A549 (cell line): ENCODE data around the gene PRKD2. TPM values are rescaled to one million over a fixed set of nuclear protein-coding genes. Genes with fewer than 3 reads are reported as not detected.

Experiments used
- ATAC-seq, 2 experiments: fragments of 200-7000 bp in 1 of 2; fragments of >200 bp in 1 of 2; cut with Nextera tagmentation in 1 of 2; cut with Tn5 transposase in 1 of 2; 3 replicates each; pipeline versions ENCODE4 v1.8.0 to v1.9.1; 2018 to 2020; ENCODE audit warnings: mild to moderate bottlenecking in 1 of 2, moderate library complexity in 1 of 2
- CTCF ChIA-PET: fragments of 300-600 bp; sonication (Branson Sonifier 250); formaldehyde crosslinking; extraction: SDS; loops from one replicate; lab custom pipeline; 2021; ENCODE audit warnings: antibody characterized with exemption, inconsistent platforms; lab: Yijun Ruan, JAX
- POLR2A ChIA-PET: fragments of 350-600 bp; formaldehyde crosslinking; extraction: SDS; loops from one replicate; lab custom pipeline; 2021; ENCODE audit warnings: antibody characterized with exemption, inconsistent platforms; lab: Yijun Ruan, JAX
- DNase-seq, 2 experiments: peaks; one replicate each; pipeline versions ENCODE4 v3.0.0 to v3.0.0-alpha.2; 2011 to 2016; ENCODE audit warnings: low read depth in 1 of 2, low spot score in 1 of 2
- FAIRE-seq: peaks from 2 replicates; lab custom pipeline; 2011; peaks lifted over from hg19 to GRCh38; lab: Jason Lieb, UNC
- H3K27ac ChIP-seq, 2 experiments: fragments of >200 bp; sonication (Bioruptor Twin); formaldehyde crosslinking; 3 replicates each; pipeline ENCODE4 v1.5.1; 2016 to 2017
- H3K4me1 ChIP-seq: fragments of >200 bp; sonication (Bioruptor Twin); formaldehyde crosslinking; 3 replicates; pipeline ENCODE4 v1.6.1; 2016
- H3K4me2 ChIP-seq: fragments of >200 bp; sonication (Bioruptor Twin); formaldehyde crosslinking; 3 replicates; pipeline ENCODE4 v1.6.1; 2016
- H3K4me3 ChIP-seq: fragments of >200 bp; sonication (Bioruptor Twin); formaldehyde crosslinking; 3 replicates; pipeline ENCODE4 v1.5.1; 2016
- H3K9me3 ChIP-seq: fragments of >200 bp; sonication (Bioruptor Twin); formaldehyde crosslinking; 3 replicates; pipeline ENCODE4 v1.6.1; 2016
- EHMT2 ChIP-seq: fragments of 200-600 bp; sonication (generic); IDR thresholded peaks from 2 replicates; pipeline ENCODE4 v1.6.1; 2016; ENCODE audit warnings: antibody characterized with exemption, low read depth, mild to moderate bottlenecking, moderate library complexity
- HOXB5 ChIP-seq: fragments of 250-450 bp; sonication (Bioruptor Pico); IDR thresholded peaks from 2 replicates; pipeline ENCODE4 v1.5.0; 2020; ENCODE audit warnings: mild to moderate bottlenecking, moderate library complexity
- JUN ChIP-seq, 2 experiments: fragments of >200 bp; sonication (Bioruptor Twin); formaldehyde crosslinking; IDR thresholded peaks; 2 replicates in 1 of 2; 3 replicates in 1 of 2; pipeline ENCODE4 v1.6.1; 2016 to 2017
- PHF8 ChIP-seq: fragments of 200-600 bp; sonication (generic); IDR thresholded peaks from 2 replicates; pipeline ENCODE4 v1.6.1; 2016; ENCODE audit warnings: low read depth, mild to moderate bottlenecking, antibody characterized with exemption, moderate library complexity, borderline replicate concordance
- RNF2 ChIP-seq: fragments of 200-600 bp; sonication (generic); IDR thresholded peaks from 2 replicates; pipeline ENCODE4 v1.6.1; 2016; ENCODE audit warnings: low read depth, mild to moderate bottlenecking, antibody characterized with exemption, moderate library complexity, borderline replicate concordance
- TFCP2L1 ChIP-seq: fragments of 250-450 bp; sonication (Bioruptor Pico); IDR thresholded peaks from 2 replicates; pipeline ENCODE4 v1.5.0; 2021; ENCODE audit warnings: mild to moderate bottlenecking
- ZFP36 ChIP-seq: fragments of 450-650 bp; IDR thresholded peaks from 2 replicates; pipeline ENCODE4 v1.6.1; 2014; ENCODE audit warnings: borderline replicate concordance; ENCODE audit not compliant: partially characterized antibody
- WGBS: methylation state at CpG from one replicate; pipeline ENCODE4 v1.1.6; 2017; ENCODE audit errors: missing lambda C conversion rate; 5-methylcytosine and 5-hydroxymethylcytosine counted together
- polyA plus RNA-seq, 4 experiments: library from polyadenylated mRNA; depleted of rRNA in 3 of 4; stranded (reverse); fragments of >200 nt; fragmentation: RNase III in 1 of 4; extraction: RNeasy Plus Mini Kit Qiagen cat#74134 plus additional on column Dnase treatment in 1 of 4; gene quantifications; 2 replicates in 3 of 4; 3 replicates in 1 of 4; pipeline ENCODE4 v1.2.3, GENCODE V29; 2011 to 2017
- TF ChIP-seq, protein P1 (sequence below): fragments of 450-650 bp; IDR thresholded peaks from 2 replicates; pipeline ENCODE4 v1.6.1; 2014; ENCODE audit warnings: antibody characterized with exemption
- TF ChIP-seq, protein P2 (sequence below): fragments of 200-600 bp; sonication (generic); IDR thresholded peaks from 2 replicates; pipeline ENCODE4 v1.6.1; 2016; ENCODE audit warnings: antibody characterized with exemption, mild to moderate bottlenecking, moderate library complexity
- TF ChIP-seq, protein P3 (sequence below): IDR thresholded peaks from 2 replicates; pipeline ENCODE4 v1.6.1; 2012
- TF ChIP-seq, protein P4 (sequence below): IDR thresholded peaks from 2 replicates; pipeline ENCODE4 v1.6.1; 2012; ENCODE audit warnings: low read depth, borderline replicate concordance

The PRKD2 gene
- polyA plus RNA-seq, 2 of the 4 experiments (the other 2 are of a cell fraction), result 8.3 to 24.6 TPM

GRCh38 chr19:46661020-46661731 lies 55.7 kb downstream of the PRKD2 start, which contains the start of gene DACT3 (continued):
- TF ChIP-seq, protein P1, sequence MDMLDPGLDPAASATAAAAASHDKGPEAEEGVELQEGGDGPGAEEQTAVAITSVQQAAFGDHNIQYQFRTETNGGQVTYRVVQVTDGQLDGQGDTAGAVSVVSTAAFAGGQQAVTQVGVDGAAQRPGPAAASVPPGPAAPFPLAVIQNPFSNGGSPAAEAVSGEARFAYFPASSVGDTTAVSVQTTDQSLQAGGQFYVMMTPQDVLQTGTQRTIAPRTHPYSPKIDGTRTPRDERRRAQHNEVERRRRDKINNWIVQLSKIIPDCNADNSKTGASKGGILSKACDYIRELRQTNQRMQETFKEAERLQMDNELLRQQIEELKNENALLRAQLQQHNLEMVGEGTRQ, result peak; percentile 92
- TF ChIP-seq, all 56 proteins: peak for 10

- TF ChIP-seq, protein P2, sequence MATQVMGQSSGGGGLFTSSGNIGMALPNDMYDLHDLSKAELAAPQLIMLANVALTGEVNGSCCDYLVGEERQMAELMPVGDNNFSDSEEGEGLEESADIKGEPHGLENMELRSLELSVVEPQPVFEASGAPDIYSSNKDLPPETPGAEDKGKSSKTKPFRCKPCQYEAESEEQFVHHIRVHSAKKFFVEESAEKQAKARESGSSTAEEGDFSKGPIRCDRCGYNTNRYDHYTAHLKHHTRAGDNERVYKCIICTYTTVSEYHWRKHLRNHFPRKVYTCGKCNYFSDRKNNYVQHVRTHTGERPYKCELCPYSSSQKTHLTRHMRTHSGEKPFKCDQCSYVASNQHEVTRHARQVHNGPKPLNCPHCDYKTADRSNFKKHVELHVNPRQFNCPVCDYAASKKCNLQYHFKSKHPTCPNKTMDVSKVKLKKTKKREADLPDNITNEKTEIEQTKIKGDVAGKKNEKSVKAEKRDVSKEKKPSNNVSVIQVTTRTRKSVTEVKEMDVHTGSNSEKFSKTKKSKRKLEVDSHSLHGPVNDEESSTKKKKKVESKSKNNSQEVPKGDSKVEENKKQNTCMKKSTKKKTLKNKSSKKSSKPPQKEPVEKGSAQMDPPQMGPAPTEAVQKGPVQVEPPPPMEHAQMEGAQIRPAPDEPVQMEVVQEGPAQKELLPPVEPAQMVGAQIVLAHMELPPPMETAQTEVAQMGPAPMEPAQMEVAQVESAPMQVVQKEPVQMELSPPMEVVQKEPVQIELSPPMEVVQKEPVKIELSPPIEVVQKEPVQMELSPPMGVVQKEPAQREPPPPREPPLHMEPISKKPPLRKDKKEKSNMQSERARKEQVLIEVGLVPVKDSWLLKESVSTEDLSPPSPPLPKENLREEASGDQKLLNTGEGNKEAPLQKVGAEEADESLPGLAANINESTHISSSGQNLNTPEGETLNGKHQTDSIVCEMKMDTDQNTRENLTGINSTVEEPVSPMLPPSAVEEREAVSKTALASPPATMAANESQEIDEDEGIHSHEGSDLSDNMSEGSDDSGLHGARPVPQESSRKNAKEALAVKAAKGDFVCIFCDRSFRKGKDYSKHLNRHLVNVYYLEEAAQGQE, result no peak
- TF ChIP-seq, protein P3, sequence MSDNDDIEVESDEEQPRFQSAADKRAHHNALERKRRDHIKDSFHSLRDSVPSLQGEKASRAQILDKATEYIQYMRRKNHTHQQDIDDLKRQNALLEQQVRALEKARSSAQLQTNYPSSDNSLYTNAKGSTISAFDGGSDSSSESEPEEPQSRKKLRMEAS, result peak; percentile 35; the same call in 1 of the 2 replicates
- TF ChIP-seq JUN (IDR thresholded peaks at IDR 0.05) (no peak; a peak in 1 of 5 replicates), EHMT2 (no peak), HOXB5 (CRISPR knock-in tag) (peak; percentile 32; the same call in 1 of the 2 replicates), RNF2 (peak; percentile 69; the same call in 1 of the 2 replicates)
- TF ChIP-seq, protein P4, sequence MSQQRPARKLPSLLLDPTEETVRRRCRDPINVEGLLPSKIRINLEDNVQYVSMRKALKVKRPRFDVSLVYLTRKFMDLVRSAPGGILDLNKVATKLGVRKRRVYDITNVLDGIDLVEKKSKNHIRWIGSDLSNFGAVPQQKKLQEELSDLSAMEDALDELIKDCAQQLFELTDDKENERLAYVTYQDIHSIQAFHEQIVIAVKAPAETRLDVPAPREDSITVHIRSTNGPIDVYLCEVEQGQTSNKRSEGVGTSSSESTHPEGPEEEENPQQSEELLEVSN, result peak; percentile 79
- TF ChIP-seq, protein P1, result no peak
- Histone ChIP-seq H3K4me1 (peaks cover 20% of the 10 kb centered on the region), H3K9me3 (no peaks in the 10 kb centered on the region), H3K27ac (peak overlapping the region in 1 of 2 experiments; percentile 36; a peak in 2 of 6 replicates), H3K4me3 (peak overlapping the region; percentile 44), H3K4me2 (peak overlapping the region; percentile 92)
- FAIRE-seq (no peak), ATAC-seq (peak; percentile 1 to 60; a peak in 5 of 6 replicates), DNase-seq (no peak)
- ChIA-PET CTCF (interaction anchor here (0.6 to 10.7 kb wide), 18 partner anchors 9 to 1870 kb away, joined by 3 to 483 read pairs (median 10); partner anchors contain the start of genes CALM3, GNG8 and PTGIR), POLR2A (interaction anchor here (0.9 to 2.2 kb wide), 4 partner anchors 8 to 453 kb away, joined by 3 to 29 read pairs (median 4); partner anchors contain the start of genes CALM3 and ZC3H4)
- 9% methylated on average over 8 of the region's 40 CpGs for WGBS
Observed at GRCh38 chr19:46660551-46661019, 56.3 kb downstream of the PRKD2 start.

DNA sequence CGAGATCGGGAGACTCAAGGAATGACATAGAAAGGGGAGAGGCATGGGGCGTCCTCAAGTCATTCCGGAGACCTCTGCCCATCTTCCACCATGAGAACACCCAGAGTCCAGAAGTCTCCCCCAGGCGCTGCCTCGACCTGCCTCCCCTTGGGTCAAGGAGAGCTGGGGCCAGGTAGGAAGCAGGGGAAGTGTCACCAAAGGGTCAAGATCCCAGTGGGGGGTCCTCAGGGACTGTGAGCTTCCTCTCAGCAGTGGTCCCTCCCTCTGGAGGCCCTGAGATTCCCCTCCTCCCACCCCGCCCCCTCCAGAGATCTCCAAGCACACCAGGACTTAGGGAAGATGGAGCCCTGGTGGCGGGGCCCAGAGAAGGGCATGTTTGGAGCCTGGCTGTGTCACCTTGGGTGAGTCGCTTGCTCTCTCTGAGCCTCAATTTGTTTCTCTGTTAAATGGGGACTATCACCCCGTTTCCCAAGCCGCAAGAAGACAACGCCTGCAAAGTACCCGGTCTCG lies 56.9 kb downstream of the PRKD2 start:
- no peak for FAIRE-seq
- CTCF ChIA-PET, result interaction anchor here (0.6 to 10.7 kb wide), 11 partner anchors 8 to 1871 kb away, joined by 3 to 483 read pairs (median 5); partner anchors contain the start of genes CALM3, GNG8 and PTGIR
- TF ChIP-seq ZFP36, result peak; percentile 12
- no peak for TF ChIP-seq PHF8
- no peak for TF ChIP-seq TFCP2L1 (CRISPR knock-in tag)
- no peak for ATAC-seq
- peaks cover 20% of the 10 kb centered on the region for H3K4me1 ChIP-seq
- POLR2A ChIA-PET, result no interaction called here
- peak in 1 of 2 experiments; percentile 54 for DNase-seq
- peak overlapping the region; percentile 92 for H3K4me2 ChIP-seq
- 30% methylated on average over 14 of the region's 14 CpGs for WGBS
- peak overlapping the region; percentile 44; the same call in 2 of the 3 replicates for H3K4me3 ChIP-seq
- H3K27ac ChIP-seq, result no peak overlapping the region
- H3K9me3 ChIP-seq, result no peaks in the 10 kb centered on the region
